DND-41 (cell line): ENCODE results near the gene SLC4A2.

Experiments
- ATAC-seq: fragments of 200-7000 bp; cut with Tn5 transposase; 3 replicates; pipeline ENCODE4 v1.9.1; 2021; ENCODE audit warnings: low read depth; ENCODE audit not compliant: insufficient read depth
- DNase-seq: peaks from one replicate; pipeline ENCODE4 v3.0.0-alpha.2; 2020
- H2AFZ ChIP-seq: 2 replicates; pipeline ENCODE4 v1.6.0; 2012; ENCODE audit warnings: low read depth, low read length
- H3K27ac ChIP-seq: 2 replicates; pipeline ENCODE4 v1.5.1; 2012; ENCODE audit warnings: low read length, inconsistent platforms
- H3K27me3 ChIP-seq: fragments of 200-600 bp; sonication (generic); 2 replicates; pipeline ENCODE4 v1.6.0; 2012; ENCODE audit warnings: low read length, mild to moderate bottlenecking, inconsistent platforms; ENCODE audit not compliant: insufficient read depth, poor library complexity
- H3K36me3 ChIP-seq: 2 replicates; pipeline ENCODE4 v1.5.1; 2012; ENCODE audit warnings: low read length, inconsistent platforms; ENCODE audit not compliant: insufficient read depth
- H3K4me1 ChIP-seq: 2 replicates; pipeline ENCODE4 v1.5.1; 2012; ENCODE audit warnings: mild to moderate bottlenecking, low read length; ENCODE audit not compliant: insufficient read depth
- H3K4me2 ChIP-seq: 2 replicates; pipeline ENCODE4 v1.6.0; 2012; ENCODE audit warnings: mild to moderate bottlenecking, moderate library complexity, low read length, inconsistent platforms; ENCODE audit not compliant: insufficient read depth
- H3K4me3 ChIP-seq, 2 experiments: fragments of 200-600 bp in 1 of 2; shearing (Covaris generic) in 1 of 2; 2 replicates each; pipeline ENCODE4 v1.5.1; 2012 to 2016; ENCODE audit warnings: inconsistent platforms in 2 of 2, low read length in 2 of 2, mild to moderate bottlenecking in 2 of 2, low read depth in 1 of 2, moderate library complexity in 1 of 2
- H3K79me2 ChIP-seq: 2 replicates; pipeline ENCODE4 v1.6.0; 2012; ENCODE audit warnings: low read length, inconsistent platforms; ENCODE audit not compliant: insufficient read depth
- H3K9ac ChIP-seq: 2 replicates; pipeline ENCODE4 v1.6.0; 2012; ENCODE audit warnings: low read depth, mild to moderate bottlenecking, inconsistent platforms, low read length, moderate library complexity
- H3K9me3 ChIP-seq: 2 replicates; pipeline ENCODE4 v1.5.1; 2012; ENCODE audit warnings: low read length, moderate library complexity, mild to moderate bottlenecking, inconsistent platforms; ENCODE audit not compliant: insufficient read depth, severe bottlenecking
- H4K20me1 ChIP-seq: 2 replicates; pipeline ENCODE4 v1.6.0; 2012; ENCODE audit warnings: low read length; ENCODE audit not compliant: insufficient read depth
- CTCF ChIP-seq: IDR thresholded peaks from 2 replicates; pipeline ENCODE4 v1.5.1; 2012; ENCODE audit warnings: borderline replicate concordance, low read length, moderate library complexity, mild to moderate bottlenecking; ENCODE audit not compliant: poor library complexity, severe bottlenecking; ENCODE audit errors: extremely low read depth
- EZH2 ChIP-seq: IDR thresholded peaks from 3 replicates; pipeline ENCODE4 v1.6.1; 2012; ENCODE audit warnings: borderline replicate concordance, low read depth, mild to moderate bottlenecking, moderate library complexity, low read length, inconsistent platforms; ENCODE audit not compliant: severe bottlenecking

SLC4A2 gene

GRCh38 chr7:151074817-151075661 lies 15.7 kb downstream of the SLC4A2 start:
- Histone ChIP-seq H3K4me2 (no peak overlapping the region), H2AFZ (no peak overlapping the region), H4K20me1 (peaks cover 38% of the 10 kb centered on the region), H3K9me3 (no peaks in the 10 kb centered on the region), H3K4me1 (peaks cover 24% of the 10 kb centered on the region), H3K27ac (no peak overlapping the region), H3K4me3 (no peak overlapping the region), H3K9ac (no peak overlapping the region), H3K79me2 (peaks cover 19% of the 10 kb centered on the region), H3K27me3 (no peaks in the 10 kb centered on the region), H3K36me3 (peaks cover 87% of the 10 kb centered on the region)
- no peak for ATAC-seq
- no peak for DNase-seq
- no peak for TF ChIP-seq EZH2
- TF ChIP-seq CTCF = no peak

GRCh38 chr7:151075662-151075971 lies 16.2 kb downstream of the SLC4A2 start:
- ATAC-seq = no peak
- Histone ChIP-seq H3K4me1 (peaks cover 25% of the 10 kb centered on the region), H3K36me3 (peaks cover 85% of the 10 kb centered on the region), H3K27me3 (no peaks in the 10 kb centered on the region), H3K27ac (no peak overlapping the region), H3K4me2 (no peak overlapping the region), H3K4me3 (no peak overlapping the region), H2AFZ (no peak overlapping the region), H3K9me3 (no peaks in the 10 kb centered on the region), H4K20me1 (peaks cover 39% of the 10 kb centered on the region), H3K79me2 (peaks cover 24% of the 10 kb centered on the region), H3K9ac (no peak overlapping the region)
- DNase-seq = no peak
- no peak for TF ChIP-seq EZH2
- no peak for TF ChIP-seq CTCF

GRCh38 chr7:151075978-151076426 lies 16.6 kb downstream of the SLC4A2 start:
- Histone ChIP-seq H3K79me2 (peaks cover 27% of the 10 kb centered on the region), H2AFZ (no peak overlapping the region), H3K9ac (no peak overlapping the region), H3K4me1 (peaks cover 28% of the 10 kb centered on the region), H3K36me3 (peaks cover 81% of the 10 kb centered on the region), H3K9me3 (no peaks in the 10 kb centered on the region), H3K27me3 (no peaks in the 10 kb centered on the region), H3K4me3 (no peak overlapping the region), H3K27ac (no peak overlapping the region), H3K4me2 (no peak overlapping the region), H4K20me1 (peaks cover 39% of the 10 kb centered on the region)
- DNase-seq = no peak
- no peak for ATAC-seq
- no peak for TF ChIP-seq EZH2
- no peak for TF ChIP-seq CTCF
